Measurements from ENCODE around the gene SPARC.

The SPARC gene

GRCh38 chr5:151696470-151697061 lies 9.9 kb upstream of the SPARC start:
- Histone ChIP-seq H4K20me1 (ENCODE audit: insufficient read depth) (no peaks in the 10 kb centered on the region), H3K27me3 (ENCODE audit: insufficient read depth, low read depth) (no peaks in the 10 kb centered on the region), H3K27ac (no peak overlapping the region), H3K36me3 (ENCODE audit: insufficient read depth) (no peaks in the 10 kb centered on the region), H3K9ac (no peak overlapping the region), H3K79me2 (ENCODE audit: insufficient read depth, low read depth) (no peaks in the 10 kb centered on the region), H2AFZ (ENCODE audit: low read depth) (no peak overlapping the region), H3K4me3 (IDR thresholded peaks at IDR 0.05; ENCODE audit: insufficient read depth, low read depth, low read length) (no peak overlapping the region), H3K4me1 (ENCODE audit: low read depth, poor library complexity, severe bottlenecking) (no peaks in the 10 kb centered on the region), H3K4me2 (no peak overlapping the region)
- TF ChIP-seq CTCF (conservative IDR thresholded peaks at IDR 0.05; ENCODE audit: low read depth, low read length): no peak

- no peaks in the 10 kb centered on the region for H4K20me1 ChIP-seq (ENCODE audit: insufficient read depth)
- H3K9ac ChIP-seq: no peak overlapping the region
- no peaks in the 10 kb centered on the region for H3K79me2 ChIP-seq (ENCODE audit: insufficient read depth, low read depth)
- no peaks in the 10 kb centered on the region for H3K4me1 ChIP-seq (ENCODE audit: low read depth, poor library complexity, severe bottlenecking)
- H3K36me3 ChIP-seq (ENCODE audit: insufficient read depth): no peaks in the 10 kb centered on the region
- H3K4me2 ChIP-seq: no peak overlapping the region
- no peak overlapping the region for H2AFZ ChIP-seq (ENCODE audit: low read depth)
- H3K4me3 ChIP-seq (IDR thresholded peaks at IDR 0.05; ENCODE audit: insufficient read depth, low read depth, low read length): no peak overlapping the region
- no peaks in the 10 kb centered on the region for H3K27me3 ChIP-seq (ENCODE audit: insufficient read depth, low read depth)
- TF ChIP-seq CTCF (conservative IDR thresholded peaks at IDR 0.05; ENCODE audit: low read depth, low read length): no peak
- H3K27ac ChIP-seq: no peak overlapping the region
Measured at GRCh38 chr5:151695464-151695863, 8.7 kb upstream of the SPARC start.

GRCh38 chr5:151694035-151694485 lies 7.3 kb upstream of the SPARC start:
- Histone ChIP-seq H3K9ac (no peak overlapping the region), H3K4me3 (IDR thresholded peaks at IDR 0.05; ENCODE audit: insufficient read depth, low read depth, low read length) (no peak overlapping the region), H2AFZ (ENCODE audit: low read depth) (no peak overlapping the region), H4K20me1 (ENCODE audit: insufficient read depth) (no peaks in the 10 kb centered on the region), H3K27ac (no peak overlapping the region), H3K4me2 (no peak overlapping the region), H3K79me2 (ENCODE audit: insufficient read depth, low read depth) (no peaks in the 10 kb centered on the region), H3K4me1 (ENCODE audit: low read depth, poor library complexity, severe bottlenecking) (no peaks in the 10 kb centered on the region), H3K27me3 (ENCODE audit: insufficient read depth, low read depth) (no peaks in the 10 kb centered on the region), H3K36me3 (ENCODE audit: insufficient read depth) (no peaks in the 10 kb centered on the region)
- TF ChIP-seq CTCF (conservative IDR thresholded peaks at IDR 0.05; ENCODE audit: low read depth, low read length): no peak

GRCh38 chr5:151692312-151692711 lies 5.6 kb upstream of the SPARC start:
- Histone ChIP-seq H3K27me3 (ENCODE audit: insufficient read depth, low read depth) (no peaks in the 10 kb centered on the region), H2AFZ (ENCODE audit: low read depth) (no peak overlapping the region), H3K4me2 (no peak overlapping the region), H3K27ac (no peak overlapping the region), H3K9ac (no peak overlapping the region), H3K79me2 (ENCODE audit: insufficient read depth, low read depth) (no peaks in the 10 kb centered on the region), H3K4me3 (IDR thresholded peaks at IDR 0.05; ENCODE audit: insufficient read depth, low read depth, low read length) (no peak overlapping the region), H4K20me1 (ENCODE audit: insufficient read depth) (no peaks in the 10 kb centered on the region), H3K4me1 (ENCODE audit: low read depth, poor library complexity, severe bottlenecking) (no peaks in the 10 kb centered on the region), H3K36me3 (ENCODE audit: insufficient read depth) (no peaks in the 10 kb centered on the region)
- no peak for TF ChIP-seq CTCF (conservative IDR thresholded peaks at IDR 0.05; ENCODE audit: low read depth, low read length)

Data from KMS-11 (cell line).